ENCODE results near the gene ITPK1.

DNA sequence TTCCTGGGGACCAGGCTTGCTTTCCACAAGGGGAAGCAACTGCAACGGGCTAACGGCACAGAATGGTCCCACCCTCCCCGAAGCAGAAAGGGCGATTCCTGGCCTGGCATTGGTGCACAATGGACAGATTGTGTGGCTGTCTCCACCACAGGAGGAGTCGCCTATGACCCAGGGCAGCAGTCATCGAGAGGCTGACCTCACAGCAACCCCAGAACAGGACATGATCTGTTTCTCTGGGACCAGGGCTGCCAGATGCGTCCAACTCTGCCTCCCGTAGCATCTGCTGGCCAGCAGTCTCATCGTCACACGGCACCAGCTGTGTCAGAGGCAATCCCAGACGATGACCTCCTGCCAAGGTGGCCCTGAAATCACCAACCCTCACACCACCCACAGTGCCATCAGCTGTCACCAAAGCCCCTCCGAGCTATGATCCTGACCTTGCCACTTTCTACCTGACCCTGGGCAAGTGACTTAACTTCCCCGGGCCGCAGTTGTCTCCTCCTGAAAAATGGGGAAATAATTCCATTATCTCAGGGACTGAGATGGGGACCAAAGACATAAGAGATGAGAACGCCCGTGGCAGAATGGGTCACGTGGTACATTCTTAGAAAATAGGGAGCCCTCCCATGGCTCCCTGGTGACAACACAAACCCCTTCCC lies 106.1 kb downstream of the ITPK1 start:
- TF ChIP-seq CTCF (conservative IDR thresholded peaks at IDR 0.05 in 1 of 2, IDR thresholded peaks at IDR 0.05 in 1 of 2; ENCODE audit: extremely low read depth in 1 of 2, insufficient read depth in 1 of 2, low read depth in 1 of 2, low read length in 2 of 2): no peak
- no peak for TF ChIP-seq EZH2 (IDR thresholded peaks at IDR 0.05; ENCODE audit: borderline replicate concordance, low read length)

All from mammary epithelial cell (primary cell).